Measurements from ENCODE around the gene GPR45.

The GPR45 gene

GRCh38 chr2:105254531-105255210, 13.1 kb downstream of the GPR45 start:
- DNase-seq (ENCODE audit: low read depth, low spot score) = no peak

DNA sequence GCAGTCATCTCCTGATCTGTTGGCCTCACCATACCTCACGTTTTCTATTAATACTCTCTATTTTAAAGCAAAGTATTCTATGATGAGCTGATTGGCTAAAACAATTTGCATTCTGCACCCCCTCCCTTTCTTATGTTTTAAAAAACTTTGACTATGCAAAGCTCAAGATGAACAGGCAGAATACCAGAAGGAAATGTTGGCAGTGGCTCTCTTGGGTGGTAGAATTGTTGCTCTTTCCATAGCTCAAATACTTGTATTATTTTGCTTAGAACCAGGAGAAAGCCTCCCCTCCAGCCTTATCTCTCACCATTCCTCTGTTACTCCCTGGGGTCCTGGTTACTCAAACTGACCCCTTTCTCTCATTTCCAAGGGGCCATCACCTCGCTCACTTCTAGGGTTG, 14.4 kb downstream of the GPR45 start:
- DNase-seq (ENCODE audit: low read depth, low spot score) = no peak

- no peak for DNase-seq (ENCODE audit: low read depth, low spot score)
Measured at GRCh38 chr2:105256431-105257047, 15.0 kb downstream of the GPR45 start.

DNA sequence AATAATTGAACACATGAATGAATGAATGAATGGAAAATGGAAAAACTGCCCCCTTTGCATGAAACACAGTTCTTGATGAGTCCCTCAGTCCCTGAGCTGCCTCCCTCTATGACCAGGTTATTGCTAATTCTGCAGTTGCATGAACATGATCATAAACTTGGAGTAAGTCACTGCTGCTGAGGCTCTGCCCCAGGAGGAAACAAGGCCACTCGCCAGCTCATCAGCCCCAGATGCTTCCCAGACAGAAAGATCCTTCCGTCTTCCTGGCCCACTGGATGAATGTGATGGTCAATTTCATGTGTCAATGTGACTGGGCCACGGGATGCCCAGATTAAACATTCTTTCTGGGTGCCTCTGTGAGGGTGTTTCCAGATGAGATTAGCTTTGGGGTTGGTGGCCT, 16.4 kb downstream of the GPR45 start:
- no peak for DNase-seq (ENCODE audit: low read depth, low spot score)

- DNase-seq (ENCODE audit: low read depth, low spot score) = no peak
Measured at GRCh38 chr2:105258835-105259350, 17.4 kb downstream of the GPR45 start.

DNA sequence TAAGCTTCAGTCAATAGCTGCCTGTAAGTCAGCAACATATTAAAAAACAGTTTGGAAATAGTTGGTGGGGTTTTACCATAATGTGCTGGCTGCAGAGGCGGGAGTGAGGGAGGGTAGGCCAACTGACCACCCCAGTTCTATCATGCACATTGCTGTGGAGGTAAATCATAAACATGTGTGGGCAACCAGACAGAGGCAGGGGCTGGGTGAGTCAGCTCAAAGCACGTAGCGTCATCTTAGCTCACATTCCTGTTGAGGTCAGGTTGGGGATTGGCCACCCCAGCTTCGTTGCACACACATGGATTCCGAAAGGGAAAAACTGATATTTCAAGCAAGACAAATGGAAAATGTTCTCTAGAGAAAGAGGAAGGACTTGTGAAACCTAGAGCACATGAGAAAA, 19.5 kb downstream of the GPR45 start:
- no peak for DNase-seq (ENCODE audit: low read depth, low spot score)

GRCh38 chr2:105262651-105263091, 21.1 kb downstream of the GPR45 start:
- no peak for DNase-seq (ENCODE audit: low read depth, low spot score)

DNA sequence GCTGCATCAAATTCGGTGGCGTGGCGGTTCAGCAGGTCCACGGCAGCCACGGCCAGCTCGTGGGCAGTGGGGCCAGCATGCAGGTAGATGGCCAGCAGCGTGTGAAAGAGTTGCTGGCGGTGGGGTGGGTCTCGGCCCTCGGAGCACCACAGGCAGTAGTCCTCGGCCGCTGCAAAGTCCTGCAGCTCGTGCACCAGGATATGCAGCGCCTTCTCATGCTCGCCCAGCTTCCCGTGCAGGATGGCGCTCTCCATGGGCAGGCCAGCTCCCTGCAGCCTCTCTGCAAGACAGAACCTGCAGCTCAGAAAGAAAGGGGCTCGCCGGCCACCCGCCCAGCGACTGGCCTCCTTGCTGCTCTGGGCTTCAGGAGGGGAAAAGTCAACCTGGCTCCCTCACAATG, 27.9 kb downstream of the GPR45 start:
- DNase-seq (ENCODE audit: low read depth, low spot score) = no peak

GRCh38 chr2:105271393-105272045, 30.0 kb downstream of the GPR45 start:
- DNase-seq (ENCODE audit: low read depth, low spot score) = no peak

DNA sequence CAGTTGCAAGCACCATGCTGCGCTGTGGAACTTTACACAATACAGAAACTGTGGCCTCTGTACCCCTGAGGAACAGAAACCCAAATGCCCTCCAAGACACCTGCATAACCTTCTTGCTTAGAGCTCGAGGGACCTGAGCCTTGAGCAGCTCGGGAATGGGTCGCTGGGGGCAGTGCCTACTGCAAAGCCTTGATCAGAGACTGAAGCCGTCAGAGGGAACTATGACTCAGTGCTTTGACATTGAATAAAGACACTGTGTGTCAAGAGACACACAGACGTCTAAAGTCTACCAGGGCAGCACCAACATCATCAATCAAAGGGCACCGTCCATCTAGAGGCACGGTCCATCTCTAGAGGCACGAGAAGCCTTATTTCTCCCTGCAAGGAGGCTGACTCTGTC, 30.6 kb downstream of the GPR45 start:
- DNase-seq (ENCODE audit: low read depth, low spot score) = no peak

GRCh38 chr2:105274046-105274445, 32.5 kb downstream of the GPR45 start:
- no peak for DNase-seq (ENCODE audit: low read depth, low spot score)

GRCh38 chr2:105278654-105279053, 37.1 kb downstream of the GPR45 start:
- DNase-seq (ENCODE audit: low read depth, low spot score) = no peak

GRCh38 chr2:105279126-105279525, 37.6 kb downstream of the GPR45 start:
- DNase-seq (ENCODE audit: low read depth, low spot score) = no peak

DNA sequence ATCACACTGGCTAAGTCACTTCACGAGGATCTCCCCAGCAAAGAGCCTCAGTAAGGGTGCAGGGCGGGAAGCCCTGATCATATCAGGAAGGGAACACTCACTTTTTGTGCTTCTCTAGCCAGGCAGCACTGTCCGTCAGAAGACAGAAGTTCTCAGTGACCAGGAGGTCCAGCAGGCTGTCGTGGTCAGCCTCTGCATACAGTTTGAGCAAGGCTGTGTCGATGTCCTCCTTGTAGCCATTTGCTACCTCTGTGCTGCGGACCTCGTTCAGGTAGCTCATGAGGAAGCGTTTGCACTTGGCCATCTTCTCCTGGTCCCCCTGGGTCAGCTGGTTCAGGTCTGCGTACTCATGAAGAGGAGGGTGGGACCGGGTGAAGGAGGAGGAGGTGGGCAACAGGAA, 38.7 kb downstream of the GPR45 start:
- no peak for DNase-seq (ENCODE audit: low read depth, low spot score)

GRCh38 chr2:105283532-105283931, 42.0 kb downstream of the GPR45 start:
- DNase-seq (ENCODE audit: low read depth, low spot score) = no peak

GRCh38 chr2:105287692-105288091, 46.1 kb downstream of the GPR45 start:
- DNase-seq (ENCODE audit: low read depth, low spot score) = peak; percentile 47

- DNase-seq (ENCODE audit: low read depth, low spot score) = no peak
Measured at GRCh38 chr2:105288133-105288532, 46.6 kb downstream of the GPR45 start.

DNA sequence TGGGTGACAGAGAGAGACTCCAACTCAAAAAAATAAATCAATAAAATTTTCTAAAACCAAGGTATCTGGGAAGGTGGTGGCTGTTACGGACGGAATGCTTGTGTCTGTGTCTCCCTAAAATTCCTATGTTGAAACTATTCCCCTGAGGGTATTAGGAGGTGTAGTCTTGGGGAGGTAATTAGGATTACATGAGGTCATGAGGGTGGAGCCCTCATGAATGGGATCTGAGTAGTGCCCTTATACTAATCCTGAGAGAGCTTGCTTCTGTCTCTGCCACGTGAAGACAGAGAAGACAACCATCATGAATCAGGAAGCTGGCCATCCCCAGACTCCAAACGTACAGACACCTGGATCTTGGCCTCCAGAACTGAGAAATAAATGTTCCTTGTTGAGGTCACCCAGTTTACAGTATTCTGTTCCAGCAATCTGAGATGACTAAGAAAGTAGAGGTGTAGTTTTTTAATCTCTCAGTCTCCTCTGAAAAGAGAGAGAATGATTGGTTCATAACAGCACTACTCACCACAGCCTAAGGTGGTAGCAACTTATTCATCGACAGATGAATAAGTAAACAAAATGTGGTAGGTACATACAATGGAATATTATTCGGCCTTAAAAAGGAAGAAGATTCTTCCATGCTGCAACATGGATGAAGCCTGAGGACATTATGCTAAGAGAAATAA, 49.6 kb downstream of the GPR45 start:
- DNase-seq (ENCODE audit: low read depth, low spot score) = no peak

DNA sequence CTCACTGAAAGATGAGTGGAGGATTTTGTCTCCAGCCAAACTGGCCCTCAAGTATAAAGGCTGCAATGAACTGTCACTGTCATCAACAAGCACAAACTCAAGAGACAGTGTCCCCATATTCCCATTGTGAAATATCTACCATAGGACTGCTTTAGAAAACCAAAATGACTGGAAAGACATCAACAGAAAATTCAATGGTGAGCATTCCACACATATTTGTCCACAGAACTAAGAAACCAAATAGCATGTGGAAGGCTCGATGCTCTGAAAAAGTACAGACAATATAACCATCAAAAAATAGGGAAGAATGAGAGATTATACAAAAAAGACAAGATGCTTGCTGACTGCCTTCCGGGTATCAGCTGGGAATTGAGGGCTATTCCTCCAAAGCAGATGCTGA, 50.4 kb downstream of the GPR45 start:
- no peak for DNase-seq (ENCODE audit: low read depth, low spot score)
